HG02678 (cell line): ENCODE measurements around the gene HNRNPH2.

Source experiments
- ATAC-seq: cut with Tn5 transposase; IDR thresholded peaks from one replicate; pipeline ENCODE4 v1.9.1; 2021; ENCODE audit warnings: mild to moderate bottlenecking, moderate library complexity; ENCODE audit not compliant: unreplicated experiment

Gene HNRNPH2

DNA sequence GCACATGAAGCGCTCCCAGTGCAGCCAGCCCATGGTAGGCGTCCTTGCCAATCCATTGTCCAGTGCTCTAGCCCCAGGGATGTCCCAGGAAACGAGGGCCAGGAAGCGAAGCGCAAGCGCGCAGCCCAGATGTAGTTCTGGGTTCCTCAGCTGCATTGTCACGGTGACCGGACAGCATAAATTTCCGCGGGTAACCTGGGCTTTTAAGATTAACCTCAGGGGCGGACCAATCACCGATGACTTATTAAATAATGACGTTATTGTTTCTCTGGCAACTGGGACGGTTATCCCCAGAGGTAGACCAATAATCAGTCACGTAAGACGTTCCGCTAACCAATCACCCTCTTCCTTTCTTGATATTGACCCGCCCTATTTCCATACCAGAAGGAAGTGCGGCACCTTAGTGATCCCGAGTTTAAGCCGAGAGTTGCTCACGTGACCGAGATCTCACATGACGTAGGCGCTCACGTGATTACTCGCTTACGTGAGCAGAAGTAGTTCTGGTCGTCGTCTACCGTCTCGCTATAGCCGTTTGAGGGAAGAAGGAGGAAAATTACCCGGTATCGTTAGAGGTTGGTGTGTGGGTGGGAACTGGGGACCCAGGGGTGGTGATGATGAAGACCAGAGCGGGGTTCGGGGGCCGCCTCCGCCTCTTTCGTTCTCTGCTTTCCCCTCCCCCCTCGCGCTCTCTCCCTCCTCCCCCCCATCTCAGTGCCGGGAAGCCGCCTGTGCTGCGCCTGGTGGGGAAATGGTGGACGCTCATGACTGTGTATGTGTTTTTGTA lies at the start of gene HNRNPH2, which contains the start of gene GLA:
HNRNPH2 (plus strand) TSS at position 475 of the 784 bp plus-strand sequence. CDS start 3,767 bp downstream, outside the sequence.
GLA (minus strand) TSS at position 178 of the 784 bp plus-strand sequence; CDS start at position 156, 22 bp downstream.
- ATAC-seq = peak; percentile 94

DNA sequence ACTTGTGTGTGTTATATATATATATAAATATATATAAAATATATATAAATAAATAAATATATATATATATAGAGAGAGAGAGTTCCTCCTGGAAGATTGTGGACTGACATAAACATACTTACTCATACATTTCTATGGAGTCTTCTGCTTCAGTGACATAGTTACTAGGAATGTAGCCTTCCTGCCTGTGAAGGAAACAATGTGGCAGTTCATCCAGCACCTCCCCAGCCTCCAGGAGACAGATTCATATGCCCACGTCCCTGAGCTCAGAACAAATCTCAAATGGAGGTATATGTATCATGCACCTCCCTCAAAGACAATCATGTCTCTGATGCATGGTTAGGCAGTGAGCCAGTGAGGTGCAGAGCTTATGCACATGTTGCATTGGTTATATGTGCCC lies 48.1 kb upstream of the HNRNPH2 start:
- ATAC-seq = no peak

DNA sequence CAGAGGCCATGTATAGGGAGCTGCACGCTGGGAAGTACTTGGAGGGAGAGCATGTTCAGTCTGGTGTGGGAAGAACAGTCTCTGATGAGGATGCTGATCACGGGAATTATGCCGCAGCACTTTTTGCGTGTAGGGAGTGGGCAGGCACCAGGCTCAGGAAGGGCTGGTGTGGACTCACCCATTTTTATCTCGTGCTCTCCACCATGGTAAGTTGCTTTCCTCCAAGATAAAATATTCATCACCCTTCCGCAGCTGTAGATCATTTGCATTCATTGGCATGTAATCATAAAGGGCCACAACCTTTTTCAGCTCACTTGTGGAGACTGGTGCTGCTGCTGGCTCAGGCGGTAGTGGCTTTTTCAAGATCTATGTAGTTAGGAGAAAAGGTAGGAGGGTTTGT lies 47.6 kb upstream of the HNRNPH2 start:
- ATAC-seq = no peak

DNA sequence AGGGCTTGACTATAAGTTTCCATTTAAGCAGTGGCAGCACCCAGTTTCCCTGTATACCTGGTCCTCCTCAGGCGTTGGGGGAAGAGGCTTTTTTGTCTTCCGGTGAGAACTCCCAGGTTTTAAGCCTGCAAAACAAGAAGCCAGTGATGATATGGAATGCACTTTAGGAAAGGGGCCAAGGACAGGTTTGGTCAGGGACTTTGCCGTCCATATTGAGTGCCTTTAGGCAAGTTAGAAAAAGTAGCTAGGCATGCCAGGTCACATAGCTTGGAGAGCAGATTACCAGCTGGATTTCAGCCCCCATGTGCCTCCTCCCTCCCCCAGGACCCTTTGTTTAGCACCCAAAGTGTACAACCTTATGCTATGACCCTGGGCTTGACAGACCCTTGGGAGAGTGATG lies 45.9 kb upstream of the HNRNPH2 start:
- no peak for ATAC-seq

DNA sequence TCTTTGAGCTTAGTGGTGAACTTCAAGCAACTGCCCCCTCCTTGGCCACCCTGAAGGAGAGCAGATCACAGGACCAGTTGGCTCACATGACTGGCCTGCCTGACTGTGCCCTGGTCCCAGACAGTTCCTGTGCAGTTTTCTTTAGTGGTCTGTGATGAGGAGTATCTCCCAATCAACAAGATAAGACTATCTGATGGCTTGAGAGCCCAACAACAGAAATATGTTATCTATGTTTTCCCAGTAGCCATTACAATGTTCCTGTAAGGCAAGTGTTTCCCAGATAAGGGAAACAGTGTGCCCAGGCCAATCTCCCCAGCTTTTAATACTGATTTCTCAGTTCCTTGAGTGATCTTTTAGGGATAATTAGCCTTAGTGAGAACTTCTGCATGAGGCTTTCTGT lies 45.3 kb upstream of the HNRNPH2 start:
- no peak for ATAC-seq

DNA sequence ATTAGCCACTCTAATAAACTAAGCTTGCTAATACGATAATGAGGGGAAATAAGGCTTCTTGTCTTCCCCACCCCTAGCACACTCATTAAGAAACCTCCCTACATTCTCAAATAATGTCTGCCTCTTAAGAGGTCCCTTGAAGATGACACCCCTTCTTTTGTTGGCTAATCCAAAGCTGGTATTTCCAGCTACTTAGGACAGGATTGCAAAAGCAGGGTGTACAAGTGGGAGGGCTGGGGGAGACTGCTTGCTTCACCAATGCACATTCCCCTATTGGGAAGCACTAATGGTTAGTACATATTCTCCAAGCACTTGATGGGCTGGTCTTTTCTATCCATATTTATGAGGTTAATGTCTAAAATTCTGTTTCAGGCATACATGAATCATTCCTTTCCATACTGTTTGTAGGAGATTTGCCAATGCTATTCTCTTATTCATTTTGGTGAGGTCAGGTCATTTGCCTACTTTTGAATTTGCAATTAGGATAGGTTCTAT lies 42.7 kb upstream of the HNRNPH2 start:
- no peak for ATAC-seq

DNA sequence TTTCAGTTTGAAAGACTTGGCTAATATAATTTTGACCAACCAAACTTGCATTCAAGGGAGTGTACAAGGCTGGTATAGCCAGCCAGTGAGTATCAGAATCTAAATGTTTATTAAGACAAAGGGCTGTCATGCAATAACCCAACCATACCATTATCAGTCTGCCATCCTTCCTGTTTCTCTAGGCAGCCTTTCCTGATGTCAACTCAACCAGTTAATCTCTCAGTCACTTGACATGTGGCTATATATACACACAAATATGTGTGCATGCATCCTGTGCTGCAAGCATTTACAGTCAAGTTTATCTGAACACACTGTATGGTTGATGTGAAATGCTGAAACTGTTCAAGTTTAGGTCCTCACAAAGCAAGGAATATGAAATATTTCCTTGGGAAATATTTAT lies 39.2 kb upstream of the HNRNPH2 start:
- no peak for ATAC-seq

DNA sequence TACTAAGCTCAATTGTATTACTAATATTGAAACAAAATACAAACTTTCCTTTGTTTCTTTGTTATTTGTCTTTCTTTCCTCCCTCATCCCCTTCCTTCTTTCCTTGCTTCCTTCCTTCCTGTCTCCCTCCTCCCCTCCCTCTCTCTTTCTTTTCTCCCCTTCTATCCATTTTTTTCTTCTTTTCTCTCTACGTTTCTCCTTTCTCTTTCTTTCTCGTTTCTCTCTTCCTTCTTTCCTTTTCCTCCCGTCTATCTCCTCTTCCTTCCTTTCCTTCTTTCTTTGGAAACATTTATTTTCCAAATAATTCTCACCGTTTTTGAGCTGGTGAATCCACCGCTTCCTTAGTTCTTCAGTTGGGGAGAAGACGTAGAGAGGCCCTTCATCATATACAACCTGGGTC lies 38.3 kb upstream of the HNRNPH2 start:
- no peak for ATAC-seq

- ATAC-seq = peak; percentile 62
Observed at GRCh38 chrX:101370888-101371504, 37.0 kb upstream of the HNRNPH2 start.

DNA sequence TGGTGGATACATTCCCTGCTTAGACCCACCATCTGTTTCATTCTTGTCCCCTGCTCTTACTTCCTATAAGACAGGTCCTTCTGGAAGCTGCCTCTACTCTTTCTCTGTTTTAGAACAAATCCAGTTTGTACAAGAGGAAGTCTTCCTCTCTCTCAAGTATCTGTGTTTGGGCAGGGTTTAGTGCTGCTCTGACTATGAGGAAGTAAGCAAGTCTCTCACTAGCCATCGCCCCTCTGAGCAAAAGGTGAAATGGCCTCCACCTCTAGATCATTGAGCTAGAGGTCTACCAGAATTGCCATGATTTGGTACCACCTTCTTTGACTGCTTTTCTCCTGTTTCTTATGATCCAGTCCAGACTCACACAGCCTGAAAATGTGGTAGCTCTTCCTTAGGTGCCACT lies 30.5 kb upstream of the HNRNPH2 start:
- no peak for ATAC-seq

GRCh38 chrX:101383679-101384205 lies 24.3 kb upstream of the HNRNPH2 start:
- ATAC-seq = peak; percentile 71

DNA sequence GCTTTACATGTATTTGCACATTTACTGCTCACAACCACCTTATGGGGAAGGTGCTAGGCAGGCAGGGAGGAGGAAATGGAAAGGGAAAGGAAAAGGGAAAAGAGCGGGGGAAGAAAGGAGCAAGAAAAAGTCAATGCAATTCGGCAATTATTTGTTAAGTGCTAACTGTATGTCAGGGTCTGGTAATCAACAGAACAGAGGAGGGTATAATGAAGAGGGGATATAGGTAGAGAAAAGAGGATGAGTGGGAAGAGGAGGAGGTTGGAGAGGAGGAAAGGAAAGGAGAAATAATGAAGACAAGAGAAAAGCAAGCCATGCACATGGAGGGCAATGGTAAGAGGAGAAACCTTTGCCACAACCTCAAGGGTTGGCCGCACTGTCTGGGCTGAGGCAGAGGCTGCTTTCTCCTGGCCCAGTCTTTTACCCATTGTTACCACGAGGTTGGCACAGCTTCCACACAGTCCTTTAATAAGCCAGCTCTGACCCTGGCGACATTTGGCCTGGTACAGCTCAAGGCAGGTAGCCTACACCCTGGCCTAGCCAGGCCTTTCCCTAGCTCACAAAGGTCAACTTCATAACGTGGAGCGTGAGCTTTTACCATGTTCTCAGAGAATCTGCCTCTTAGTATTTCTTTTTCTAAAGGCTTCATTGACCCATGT lies 22.9 kb upstream of the HNRNPH2 start:
- no peak for ATAC-seq

DNA sequence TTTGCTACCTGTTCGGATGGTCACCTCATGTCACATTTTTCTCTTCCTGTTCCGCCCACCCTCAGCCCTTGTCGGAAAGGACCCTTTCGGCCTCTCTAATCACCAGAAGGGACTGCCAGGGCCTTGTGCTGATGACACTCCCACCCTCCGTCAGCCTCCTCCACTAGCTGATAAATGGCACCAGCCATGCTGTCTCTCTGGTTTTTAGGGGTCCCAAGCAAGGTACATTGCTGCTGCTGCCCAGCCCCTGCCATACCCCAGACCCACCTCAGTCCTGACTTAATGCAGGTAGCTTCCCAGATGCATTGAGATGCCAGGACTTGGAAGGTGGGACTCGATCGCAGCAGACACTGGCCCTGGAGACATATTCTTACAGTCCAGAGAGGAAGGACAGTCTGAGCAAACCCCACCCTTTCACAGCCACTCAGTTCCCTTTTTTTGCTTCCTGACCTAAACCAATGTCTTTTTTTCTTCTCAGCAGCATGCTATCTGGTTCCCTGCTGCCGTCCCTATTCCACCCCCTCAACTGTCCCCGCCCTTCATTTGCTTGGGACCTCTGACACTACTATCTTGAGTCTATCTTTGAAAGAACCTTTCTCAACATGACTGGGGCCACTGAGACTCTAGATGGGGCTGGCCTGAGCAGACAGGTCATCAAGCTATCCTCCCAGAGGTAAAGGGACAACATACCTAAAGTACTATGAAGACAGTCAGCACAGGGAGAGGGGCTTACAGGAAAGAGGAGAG lies 22.1 kb upstream of the HNRNPH2 start, which contains the start of gene BTK:
BTK (minus strand) TSS at position 397 of the 747 bp plus-strand sequence. CDS start 10,907 bp downstream, outside the sequence.
- ATAC-seq = peak; percentile 63

DNA sequence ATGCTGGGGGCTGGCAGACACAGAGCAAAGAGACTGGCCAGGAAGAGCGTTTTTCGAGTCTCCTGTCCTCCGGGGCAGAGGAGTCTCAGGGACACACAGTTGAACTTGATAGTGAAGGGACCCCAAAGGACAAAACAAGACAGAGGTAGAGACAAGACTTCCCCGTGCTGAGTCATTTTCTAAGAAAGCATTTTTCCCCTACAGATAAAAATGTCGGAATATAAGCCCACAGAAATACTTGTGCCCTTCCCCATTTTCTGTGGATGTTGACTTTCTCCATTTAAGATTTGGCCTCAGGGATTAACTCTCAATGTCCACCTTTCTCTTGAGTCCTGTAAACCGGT lies 21.5 kb upstream of the HNRNPH2 start:
- ATAC-seq = no peak

DNA sequence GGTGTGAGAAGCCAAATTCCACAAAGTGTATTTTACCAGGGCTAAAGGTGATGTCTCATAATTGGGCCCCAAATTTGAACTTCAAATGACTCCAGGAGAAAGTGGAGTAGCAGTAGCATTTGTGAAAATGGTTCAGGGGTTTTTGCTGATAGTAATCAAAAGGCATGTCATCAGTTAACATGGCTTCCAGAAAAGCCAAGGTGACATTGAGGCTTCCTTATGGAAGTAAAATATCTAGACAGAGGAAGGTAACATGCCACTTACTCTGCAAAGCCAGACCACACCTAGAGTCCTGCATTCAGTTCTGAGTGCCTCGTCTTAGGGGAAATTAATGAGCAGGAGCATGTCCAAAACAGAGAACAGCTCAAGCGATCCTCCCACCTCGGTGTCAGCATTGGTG lies 19.4 kb upstream of the HNRNPH2 start:
- no peak for ATAC-seq

GRCh38 chrX:101390664-101391525 lies 17.1 kb upstream of the HNRNPH2 start, which contains the start of gene RPL36A:
Gene RPL36A, plus strand, starts transcription at chrX:101391011. Its CDS starts 33 bp downstream, at chrX:101391044.
- peak; percentile 83 for ATAC-seq

DNA sequence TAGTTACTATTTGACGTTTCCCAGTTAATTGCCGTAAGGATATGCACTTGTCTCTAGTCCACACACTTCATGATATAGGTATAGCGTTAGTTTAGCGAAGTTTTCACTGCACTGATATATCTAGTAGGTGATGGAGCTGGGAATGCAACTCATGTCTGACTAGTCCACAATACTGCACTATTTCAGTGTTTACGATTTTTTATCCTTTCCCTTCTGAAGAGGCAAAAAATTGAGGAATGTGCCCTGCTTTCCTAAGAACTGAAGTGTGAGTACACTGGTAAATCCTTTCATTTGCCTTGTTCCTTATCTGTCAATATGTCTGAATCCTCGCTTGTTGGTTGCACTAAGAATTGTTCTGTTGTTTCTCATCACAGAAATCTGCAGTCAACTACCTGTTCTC lies 16.2 kb upstream of the HNRNPH2 start:
- ATAC-seq = no peak

DNA sequence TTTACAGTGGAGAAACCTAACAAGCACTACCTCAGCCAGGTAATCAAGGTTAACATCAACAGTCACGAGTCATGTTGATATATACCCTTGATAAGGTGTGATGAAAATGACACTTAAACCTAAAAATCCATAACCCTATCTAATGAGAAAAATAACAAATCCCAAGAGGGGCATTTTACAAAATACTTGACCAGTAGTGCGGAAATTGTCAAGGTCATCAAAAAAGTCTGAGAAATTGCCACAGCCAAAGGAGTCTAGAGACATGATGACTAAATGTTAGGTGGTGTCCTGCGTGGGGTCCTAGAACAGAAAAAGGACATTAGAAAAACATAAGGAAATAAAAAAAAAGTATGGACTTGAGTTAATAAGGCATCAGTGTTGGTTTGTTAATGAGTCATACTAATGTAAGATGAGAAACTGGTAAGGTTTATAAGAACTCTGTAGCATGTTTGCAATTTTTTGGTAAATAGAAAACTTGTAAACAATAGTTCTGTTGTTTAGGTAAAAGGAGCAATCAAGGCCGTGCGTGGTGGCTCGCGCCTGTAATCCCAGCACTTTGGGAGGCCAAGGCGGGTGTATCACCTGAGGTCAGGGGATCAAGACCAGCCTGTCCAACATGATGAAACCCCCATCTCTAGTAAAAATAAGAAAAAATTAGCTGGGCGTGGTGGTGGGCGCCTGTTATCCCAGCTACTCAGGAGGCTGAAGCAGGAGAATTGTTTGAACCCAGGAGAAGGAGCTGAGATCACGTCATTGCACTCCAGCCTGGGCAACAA lies 14.3 kb upstream of the HNRNPH2 start:
- no peak for ATAC-seq

DNA sequence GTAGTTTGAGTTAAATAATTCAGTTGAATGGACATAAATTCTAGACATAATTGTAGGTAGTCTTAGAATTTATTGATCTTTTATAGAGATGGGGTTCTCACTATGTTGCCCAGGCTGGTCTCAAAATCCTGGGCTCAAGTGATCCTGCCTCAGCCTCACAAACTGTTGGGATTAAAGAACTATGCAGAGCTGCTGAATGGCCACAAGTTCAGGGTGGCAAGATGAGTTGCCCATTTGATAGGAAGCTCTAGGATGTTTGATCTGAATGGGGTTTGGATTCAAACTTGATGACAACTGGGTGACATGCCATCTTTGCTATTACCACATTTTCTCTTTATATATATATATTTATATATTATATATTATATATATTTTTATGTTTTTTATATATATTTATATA lies 13.7 kb upstream of the HNRNPH2 start:
- no peak for ATAC-seq
